ENCODE data around the gene AFF3. TPM values are rescaled to one million over a fixed set of nuclear protein-coding genes. Genes with fewer than 3 reads are reported as not detected.

The AFF3 gene
- total RNA-seq, 1 experiment from 2014 or later = 0.61 TPM

DNA sequence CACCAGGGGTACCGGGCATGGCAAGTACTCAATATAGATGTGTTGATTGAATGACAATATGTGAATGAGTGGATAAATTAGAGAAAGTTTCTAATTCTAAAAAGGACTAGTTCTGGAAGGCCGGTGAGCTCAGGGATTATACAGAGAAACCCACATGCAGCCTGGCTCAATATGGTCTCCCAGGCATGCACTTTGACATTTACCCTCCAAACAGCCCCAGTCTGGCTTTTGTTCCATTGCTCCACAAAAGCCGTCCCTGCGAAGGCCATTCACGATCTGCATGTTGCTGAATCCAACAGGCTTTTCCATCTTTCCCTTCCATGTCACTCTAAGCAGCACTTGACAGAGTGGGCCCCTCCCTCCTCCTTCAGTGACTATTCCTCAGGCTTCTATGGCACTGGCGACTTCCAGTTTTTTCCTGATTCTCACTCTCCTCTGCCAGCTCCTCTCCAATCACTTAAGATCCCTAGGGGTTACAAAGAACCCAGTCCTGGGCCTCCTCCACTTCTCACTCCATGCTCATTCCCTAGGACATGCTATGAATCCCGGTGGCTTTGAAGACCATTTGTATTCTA lies 266.7 kb downstream of the AFF3 start (continued):
- TF ChIP-seq, protein P1, sequence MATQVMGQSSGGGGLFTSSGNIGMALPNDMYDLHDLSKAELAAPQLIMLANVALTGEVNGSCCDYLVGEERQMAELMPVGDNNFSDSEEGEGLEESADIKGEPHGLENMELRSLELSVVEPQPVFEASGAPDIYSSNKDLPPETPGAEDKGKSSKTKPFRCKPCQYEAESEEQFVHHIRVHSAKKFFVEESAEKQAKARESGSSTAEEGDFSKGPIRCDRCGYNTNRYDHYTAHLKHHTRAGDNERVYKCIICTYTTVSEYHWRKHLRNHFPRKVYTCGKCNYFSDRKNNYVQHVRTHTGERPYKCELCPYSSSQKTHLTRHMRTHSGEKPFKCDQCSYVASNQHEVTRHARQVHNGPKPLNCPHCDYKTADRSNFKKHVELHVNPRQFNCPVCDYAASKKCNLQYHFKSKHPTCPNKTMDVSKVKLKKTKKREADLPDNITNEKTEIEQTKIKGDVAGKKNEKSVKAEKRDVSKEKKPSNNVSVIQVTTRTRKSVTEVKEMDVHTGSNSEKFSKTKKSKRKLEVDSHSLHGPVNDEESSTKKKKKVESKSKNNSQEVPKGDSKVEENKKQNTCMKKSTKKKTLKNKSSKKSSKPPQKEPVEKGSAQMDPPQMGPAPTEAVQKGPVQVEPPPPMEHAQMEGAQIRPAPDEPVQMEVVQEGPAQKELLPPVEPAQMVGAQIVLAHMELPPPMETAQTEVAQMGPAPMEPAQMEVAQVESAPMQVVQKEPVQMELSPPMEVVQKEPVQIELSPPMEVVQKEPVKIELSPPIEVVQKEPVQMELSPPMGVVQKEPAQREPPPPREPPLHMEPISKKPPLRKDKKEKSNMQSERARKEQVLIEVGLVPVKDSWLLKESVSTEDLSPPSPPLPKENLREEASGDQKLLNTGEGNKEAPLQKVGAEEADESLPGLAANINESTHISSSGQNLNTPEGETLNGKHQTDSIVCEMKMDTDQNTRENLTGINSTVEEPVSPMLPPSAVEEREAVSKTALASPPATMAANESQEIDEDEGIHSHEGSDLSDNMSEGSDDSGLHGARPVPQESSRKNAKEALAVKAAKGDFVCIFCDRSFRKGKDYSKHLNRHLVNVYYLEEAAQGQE (IDR thresholded peaks at IDR 0.05; ENCODE audit: low read depth) = no peak
- TF ChIP-seq, protein P2, sequence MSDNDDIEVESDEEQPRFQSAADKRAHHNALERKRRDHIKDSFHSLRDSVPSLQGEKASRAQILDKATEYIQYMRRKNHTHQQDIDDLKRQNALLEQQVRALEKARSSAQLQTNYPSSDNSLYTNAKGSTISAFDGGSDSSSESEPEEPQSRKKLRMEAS (IDR thresholded peaks at IDR 0.05) = no peak
- TF ChIP-seq ELF1 (IDR thresholded peaks at IDR 0.05; ENCODE audit: borderline replicate concordance, low read depth) = no peak

DNA sequence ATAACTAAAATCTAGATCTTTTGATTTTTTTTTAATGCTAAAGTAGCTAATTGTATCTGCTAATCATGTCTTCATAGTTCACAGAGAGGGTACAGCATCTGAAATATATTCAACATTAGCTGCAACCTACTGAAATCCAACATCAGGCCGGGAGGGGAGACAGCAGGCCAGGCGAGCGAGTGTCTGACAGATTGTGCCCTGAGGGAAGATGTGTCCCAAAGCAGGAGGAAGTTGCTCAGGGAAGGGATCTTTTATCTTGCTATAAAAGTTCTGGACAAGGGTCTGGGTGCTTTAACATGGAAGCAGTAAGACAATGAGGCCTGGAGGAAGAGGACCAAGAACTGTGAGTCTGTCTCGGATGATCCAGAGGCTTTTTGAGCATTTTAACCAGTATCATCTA lies 274.1 kb downstream of the AFF3 start:
- RAD21 ChIA-PET (ENCODE audit: low non-redundant PET in 1 of 2, low total read pairs in 2 of 2, uncharacterized antibody in 2 of 2, unreplicated experiment in 2 of 2) = no interaction called here
- Histone ChIP-seq H2AFZ (ENCODE audit: low read depth, low read length, poor library complexity, severe bottlenecking) (no peak overlapping the region), H3K36me3 (ENCODE audit: control insufficient read depth in 1 of 2, insufficient read depth in 2 of 2, low read length in 2 of 2) (no peaks in the 10 kb centered on the region), H3K27me3 (ENCODE audit: insufficient read depth, low read length) (peaks cover 62% of the 10 kb centered on the region), H3K27ac (ENCODE audit: low read depth, low read length) (no peak overlapping the region), H3K4me1 (ENCODE audit: control insufficient read depth in 1 of 2, insufficient read depth in 2 of 2, low read length in 2 of 2) (no peaks in the 10 kb centered on the region), H3K4me3 (replicated peaks in 1 of 2; ENCODE audit: low read depth in 1 of 2, low read length in 2 of 2) (no peak overlapping the region), H3K4me2 (ENCODE audit: low read length) (no peak overlapping the region), H4K20me1 (ENCODE audit: insufficient read depth) (no peaks in the 10 kb centered on the region), H3K9me3 (ENCODE audit: control insufficient read depth in 1 of 2, insufficient read depth in 1 of 2, low read depth in 1 of 2, low read length in 2 of 2) (no peaks in the 10 kb centered on the region), H3K9ac (ENCODE audit: low read length) (no peak overlapping the region), H3K9me2 (ENCODE audit: insufficient read depth) (no peaks in the 10 kb centered on the region), H3K79me2 (ENCODE audit: insufficient read depth, low read length) (no peaks in the 10 kb centered on the region)
- DNase-seq (ENCODE audit: low read depth, low spot score) = no peak
- no peak for TF ChIP-seq EZH2phosphoT487 (IDR thresholded peaks at IDR 0.05; ENCODE audit: borderline replicate concordance)
- intact Hi-C loops (cut with micrococcal nuclease) = no loop called here
- POLR2A ChIA-PET = no interaction called here
- no peak for ATAC-seq
- BruUV-seq (replicated peaks) = no TSS peak
- CTCF ChIA-PET = no interaction called here

All from HCT116 (cell line).